Cerebellar cortex (tissue), 1 donor: ENCODE measurements around the gene TBCB.
A peak's percentile ranks its signal among the peaks of the same experiment; 100 is the strongest.
"Not testable (repeated sequence)": the region's sequence is repeated elsewhere in the genome, so short reads cannot be mapped to it uniquely, and the experiment has no call there.

Experiments
- DNase-seq: peaks from one replicate; pipeline ENCODE4 v3.0.0-alpha.2; 2015; ENCODE audit warnings: low spot score

TBCB gene

GRCh38 chr19:36101550-36102327 lies 13.5 kb upstream of the TBCB start:
- DNase-seq: no peak

- no peak for DNase-seq
Measured at GRCh38 chr19:36103040-36103626, 12.1 kb upstream of the TBCB start.

- no peak for DNase-seq
Measured at GRCh38 chr19:36103842-36104552, 11.3 kb upstream of the TBCB start.

GRCh38 chr19:36106441-36106840 lies 8.8 kb upstream of the TBCB start:
- DNase-seq: no peak

GRCh38 chr19:36106991-36107390 lies 8.3 kb upstream of the TBCB start:
- DNase-seq: no peak

- DNase-seq: no peak
Measured at GRCh38 chr19:36108684-36109083, 6.6 kb upstream of the TBCB start.

GRCh38 chr19:36110487-36111199 lies 4.6 kb upstream of the TBCB start, which contains the start of gene OVOL3:
TSS of gene OVOL3 (plus strand) at chr19:36111143. CDS start at chr19:36111203, 60 bp downstream.
- no peak for DNase-seq

GRCh38 chr19:36111200-36111539 lies 4.1 kb upstream of the TBCB start:
- DNase-seq: no peak

GRCh38 chr19:36112678-36113077 lies 2.6 kb upstream of the TBCB start:
- DNase-seq: no peak

- no peak for DNase-seq
Measured at GRCh38 chr19:36113425-36113824, 1.8 kb upstream of the TBCB start.

- peak; percentile 54 for DNase-seq
Measured at GRCh38 chr19:36113894-36114720, 1.2 kb upstream of the TBCB start.

GRCh38 chr19:36114721-36115452 lies 381 bp upstream of the TBCB start, which contains the start of gene POLR2I:
TSS of gene POLR2I (minus strand) at chr19:36114875. CDS start at chr19:36114856, 19 bp downstream.
- peak; percentile 100 for DNase-seq

- no peak for DNase-seq
Measured at GRCh38 chr19:36116344-36116637, 1.0 kb downstream of the TBCB start.

- DNase-seq: no peak
Measured at GRCh38 chr19:36120092-36120983, 5.1 kb downstream of the TBCB start.

- DNase-seq: no peak
Measured at GRCh38 chr19:36120984-36121358, 5.7 kb downstream of the TBCB start.

- DNase-seq: no peak
Measured at GRCh38 chr19:36121486-36122124, 6.3 kb downstream of the TBCB start.

- DNase-seq: no peak
Measured at GRCh38 chr19:36125557-36125956, 10.3 kb downstream of the TBCB start.

GRCh38 chr19:36128392-36128736 lies 13.1 kb downstream of the TBCB start:
- no peak for DNase-seq

- DNase-seq: not testable (repeated sequence)
Measured at GRCh38 chr19:36131221-36131620, 16.0 kb downstream of the TBCB start.

GRCh38 chr19:36134867-36135266 lies 19.6 kb downstream of the TBCB start:
- not testable (repeated sequence) for DNase-seq
